C1 segment of cervical spinal cord (tissue), 14 donors: ENCODE measurements around the gene TNFAIP8.

Experiments used
- DNase-seq, 14 donors: peaks; one replicate each; lab custom pipeline; 2025; lab: John Stamatoyannopoulos, UW

TNFAIP8 gene

GRCh38 chr5:119355685-119356611 lies at the start of gene TNFAIP8:
TSS of gene TNFAIP8 (plus strand) at chr5:119356019. CDS start at chr5:119356091, 72 bp downstream.
- DNase-seq = peak in 8 of 14 donors; percentile 3 to 64 (median 33)

- DNase-seq = no peak
These were observed 48.6 kb upstream of the TNFAIP8 start for GRCh38 chr5:119307170-119307569.

GRCh38 chr5:119309326-119309725 lies 46.5 kb upstream of the TNFAIP8 start:
- no peak for DNase-seq

- no peak for DNase-seq
These were observed 44.1 kb upstream of the TNFAIP8 start for GRCh38 chr5:119311688-119312087.

- DNase-seq = no peak
These were observed 43.4 kb upstream of the TNFAIP8 start for GRCh38 chr5:119312403-119312802.

- DNase-seq = no peak
These were observed 42.6 kb upstream of the TNFAIP8 start for GRCh38 chr5:119313197-119313596.

- DNase-seq = no peak
These were observed 41.9 kb upstream of the TNFAIP8 start for GRCh38 chr5:119313658-119314605.

GRCh38 chr5:119315516-119315949 lies 40.3 kb upstream of the TNFAIP8 start:
- peak in 2 of 14 donors; percentile 7 to 20 for DNase-seq

- no peak for DNase-seq
These were observed 39.7 kb upstream of the TNFAIP8 start for GRCh38 chr5:119316086-119316485.

- no peak for DNase-seq
These were observed 38.9 kb upstream of the TNFAIP8 start for GRCh38 chr5:119316906-119317305.

- no peak for DNase-seq
These were observed 37.4 kb upstream of the TNFAIP8 start for GRCh38 chr5:119318256-119318894.

GRCh38 chr5:119319401-119319800 lies 36.4 kb upstream of the TNFAIP8 start:
- DNase-seq = no peak

- DNase-seq = no peak
These were observed 35.9 kb upstream of the TNFAIP8 start for GRCh38 chr5:119319890-119320289.

- DNase-seq = no peak
These were observed 34.1 kb upstream of the TNFAIP8 start for GRCh38 chr5:119321569-119322311.

- no peak for DNase-seq
These were observed 33.4 kb upstream of the TNFAIP8 start for GRCh38 chr5:119322312-119322947.

- DNase-seq = no peak
These were observed 32.8 kb upstream of the TNFAIP8 start for GRCh38 chr5:119322948-119323537.

GRCh38 chr5:119323601-119324000 lies 32.2 kb upstream of the TNFAIP8 start:
- no peak for DNase-seq

GRCh38 chr5:119324842-119325241 lies 31.0 kb upstream of the TNFAIP8 start:
- DNase-seq = no peak

- no peak for DNase-seq
These were observed 28.8 kb upstream of the TNFAIP8 start for GRCh38 chr5:119327018-119327417.
